ENCODE results near the gene ANGPT4. TPM values are rescaled to one million over a fixed set of nuclear protein-coding genes. Genes with fewer than 3 reads are reported as not detected.

ANGPT4 gene
- total RNA-seq, 1 experiment from 2014 or later: not detected

DNA sequence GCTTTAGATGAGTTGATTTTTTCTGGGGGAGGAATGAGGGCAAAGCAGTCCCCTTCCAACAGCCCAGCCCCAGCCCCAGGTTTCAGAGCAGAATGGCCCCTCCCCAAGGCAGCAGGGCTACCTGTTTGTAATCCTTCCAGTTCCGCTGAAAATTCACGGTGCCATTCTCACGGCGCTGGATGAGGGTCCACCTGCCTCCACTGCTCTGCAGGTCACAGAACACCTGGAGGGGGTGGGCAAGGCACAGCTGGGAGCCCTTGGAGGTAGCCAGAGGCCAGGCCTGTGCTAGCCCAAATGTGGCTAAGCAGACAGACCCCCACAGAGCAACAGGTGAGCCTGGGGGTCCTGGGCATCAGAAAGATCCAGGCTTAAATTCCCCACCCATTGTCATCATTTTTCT lies 36.5 kb downstream of the ANGPT4 start:
- TF ChIP-seq SIN3A (IDR thresholded peaks at IDR 0.05; ENCODE audit: borderline replicate concordance, insufficient read depth, low read depth, low read length) (no peak), REST (IDR thresholded peaks at IDR 0.05; ENCODE audit: insufficient read depth in 1 of 2, low read depth in 2 of 2, low read length in 1 of 2) (no peak), POLR2AphosphoS5 (IDR thresholded peaks at IDR 0.05; ENCODE audit: low read depth, low read length) (no peak), TCF7L2 (IDR thresholded peaks at IDR 0.05; ENCODE audit: low read depth, low read length) (no peak)
- TF ChIP-seq, protein P1, sequence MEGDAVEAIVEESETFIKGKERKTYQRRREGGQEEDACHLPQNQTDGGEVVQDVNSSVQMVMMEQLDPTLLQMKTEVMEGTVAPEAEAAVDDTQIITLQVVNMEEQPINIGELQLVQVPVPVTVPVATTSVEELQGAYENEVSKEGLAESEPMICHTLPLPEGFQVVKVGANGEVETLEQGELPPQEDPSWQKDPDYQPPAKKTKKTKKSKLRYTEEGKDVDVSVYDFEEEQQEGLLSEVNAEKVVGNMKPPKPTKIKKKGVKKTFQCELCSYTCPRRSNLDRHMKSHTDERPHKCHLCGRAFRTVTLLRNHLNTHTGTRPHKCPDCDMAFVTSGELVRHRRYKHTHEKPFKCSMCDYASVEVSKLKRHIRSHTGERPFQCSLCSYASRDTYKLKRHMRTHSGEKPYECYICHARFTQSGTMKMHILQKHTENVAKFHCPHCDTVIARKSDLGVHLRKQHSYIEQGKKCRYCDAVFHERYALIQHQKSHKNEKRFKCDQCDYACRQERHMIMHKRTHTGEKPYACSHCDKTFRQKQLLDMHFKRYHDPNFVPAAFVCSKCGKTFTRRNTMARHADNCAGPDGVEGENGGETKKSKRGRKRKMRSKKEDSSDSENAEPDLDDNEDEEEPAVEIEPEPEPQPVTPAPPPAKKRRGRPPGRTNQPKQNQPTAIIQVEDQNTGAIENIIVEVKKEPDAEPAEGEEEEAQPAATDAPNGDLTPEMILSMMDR (IDR thresholded peaks at IDR 0.05): no peak
- in situ Hi-C loops (cut with HindIII; ENCODE audit: low pct_unique_long_range_greater_than_20kb, low sequenced_read_pairs) (no loop called here), intact Hi-C loops (cut with micrococcal nuclease; ENCODE audit: unreplicated experiment) (no loop called here)
- Histone ChIP-seq H3K9me3 (ENCODE audit: control insufficient read depth, insufficient read depth, low read depth, low read length) (no peaks in the 10 kb centered on the region), H3K4me1 (ENCODE audit: control insufficient read depth, insufficient read depth, low read length) (peaks cover 5% of the 10 kb centered on the region; the same call in 1 of the 2 replicates), H3K27ac (ENCODE audit: low read length) (no peak overlapping the region), H3K4me3 (ENCODE audit: low read depth in 2 of 2, low read length in 2 of 2) (no peak overlapping the region), H3K27me3 (ENCODE audit: control insufficient read depth, insufficient read depth, low read length) (no peaks in the 10 kb centered on the region), H3K36me3 (ENCODE audit: control insufficient read depth, insufficient read depth, low read length) (no peaks in the 10 kb centered on the region)
- POLR2A ChIA-PET: no interaction called here
- CTCF ChIA-PET: no interaction called here
- DNase-seq (ENCODE audit: low read depth, low spot score) (no peak), ATAC-seq (no peak)
- no TSS peak for BruUV-seq (replicated peaks)

GRCh38 chr20:878511-879307 lies 37.4 kb downstream of the ANGPT4 start:
- ChIA-PET POLR2A (no interaction called here), CTCF (no interaction called here)
- DNase-seq (ENCODE audit: low read depth, low spot score): no peak
- Histone ChIP-seq H3K27ac (ENCODE audit: low read length) (no peak overlapping the region), H3K27me3 (ENCODE audit: control insufficient read depth, insufficient read depth, low read length) (no peaks in the 10 kb centered on the region), H3K4me3 (ENCODE audit: low read depth in 2 of 2, low read length in 2 of 2) (no peak overlapping the region), H3K4me1 (ENCODE audit: control insufficient read depth, insufficient read depth, low read length) (peaks cover 5% of the 10 kb centered on the region; the same call in 1 of the 2 replicates), H3K36me3 (ENCODE audit: control insufficient read depth, insufficient read depth, low read length) (no peaks in the 10 kb centered on the region), H3K9me3 (ENCODE audit: control insufficient read depth, insufficient read depth, low read depth, low read length) (no peaks in the 10 kb centered on the region)
- in situ Hi-C loops (cut with HindIII; ENCODE audit: low pct_unique_long_range_greater_than_20kb, low sequenced_read_pairs) (no loop called here), intact Hi-C loops (cut with micrococcal nuclease; ENCODE audit: unreplicated experiment) (no loop called here)
- TF ChIP-seq TCF7L2 (IDR thresholded peaks at IDR 0.05; ENCODE audit: low read depth, low read length) (no peak), REST (IDR thresholded peaks at IDR 0.05; ENCODE audit: insufficient read depth in 1 of 2, low read depth in 2 of 2, low read length in 1 of 2) (peak; percentile 93 to 94), POLR2AphosphoS5 (IDR thresholded peaks at IDR 0.05; ENCODE audit: low read depth, low read length) (no peak)
- ATAC-seq: no peak
- no TSS peak for BruUV-seq (replicated peaks)
